ENCODE results near the gene ERH.

ERH gene

GRCh38 chr14:69358966-69359365, 39.1 kb downstream of the ERH start:
- no peak for DNase-seq (ENCODE audit: low read depth, low spot score)
- in situ Hi-C loops (cut with HindIII; ENCODE audit: low sequenced_read_pairs) = no loop called here
- no peak for TF ChIP-seq CTCF (IDR thresholded peaks at IDR 0.05; ENCODE audit: low read depth, low read length)

GRCh38 chr14:69358233-69358963, 39.7 kb downstream of the ERH start:
- TF ChIP-seq CTCF (IDR thresholded peaks at IDR 0.05; ENCODE audit: low read depth, low read length) = no peak
- no peak overlapping the region for H3K4me3 ChIP-seq (ENCODE audit: low read depth, low read length)
- no peak for DNase-seq (ENCODE audit: low read depth, low spot score)
- in situ Hi-C loops (cut with HindIII; ENCODE audit: low sequenced_read_pairs) = no loop called here

More at GRCh38 chr14:69358966-69359365, 39.1 kb downstream of the ERH start:
- H3K4me3 ChIP-seq (ENCODE audit: low read depth, low read length) = no peak overlapping the region

- no peak overlapping the region for H3K4me3 ChIP-seq (ENCODE audit: low read depth, low read length)
- in situ Hi-C loops (cut with HindIII; ENCODE audit: low sequenced_read_pairs) = no loop called here
- no peak for DNase-seq (ENCODE audit: low read depth, low spot score)
- TF ChIP-seq CTCF (IDR thresholded peaks at IDR 0.05; ENCODE audit: low read depth, low read length) = no peak
Observed at GRCh38 chr14:69357544-69358200, 40.4 kb downstream of the ERH start.

- no peak for DNase-seq (ENCODE audit: low read depth, low spot score)
- no peak for TF ChIP-seq CTCF (IDR thresholded peaks at IDR 0.05; ENCODE audit: low read depth, low read length)
- H3K4me3 ChIP-seq (ENCODE audit: low read depth, low read length) = no peak overlapping the region
- in situ Hi-C loops (cut with HindIII; ENCODE audit: low sequenced_read_pairs) = no loop called here
Observed at GRCh38 chr14:69356903-69357543, 41.1 kb downstream of the ERH start.

GRCh38 chr14:69355607-69356281, 42.4 kb downstream of the ERH start:
- DNase-seq (ENCODE audit: low read depth, low spot score) = peak; percentile 68
- in situ Hi-C loops (cut with HindIII; ENCODE audit: low sequenced_read_pairs) = no loop called here
- TF ChIP-seq CTCF (IDR thresholded peaks at IDR 0.05; ENCODE audit: low read depth, low read length) = no peak
- H3K4me3 ChIP-seq (ENCODE audit: low read depth, low read length) = no peak overlapping the region

- H3K4me3 ChIP-seq (ENCODE audit: low read depth, low read length) = no peak overlapping the region
- in situ Hi-C loops (cut with HindIII; ENCODE audit: low sequenced_read_pairs) = no loop called here
- DNase-seq (ENCODE audit: low read depth, low spot score) = no peak
- TF ChIP-seq CTCF (IDR thresholded peaks at IDR 0.05; ENCODE audit: low read depth, low read length) = no peak
Observed at GRCh38 chr14:69355154-69355597, 42.9 kb downstream of the ERH start.

All from astrocyte of the spinal cord (primary cell).